ENCODE data around the gene RARB.

Gene RARB

DNA sequence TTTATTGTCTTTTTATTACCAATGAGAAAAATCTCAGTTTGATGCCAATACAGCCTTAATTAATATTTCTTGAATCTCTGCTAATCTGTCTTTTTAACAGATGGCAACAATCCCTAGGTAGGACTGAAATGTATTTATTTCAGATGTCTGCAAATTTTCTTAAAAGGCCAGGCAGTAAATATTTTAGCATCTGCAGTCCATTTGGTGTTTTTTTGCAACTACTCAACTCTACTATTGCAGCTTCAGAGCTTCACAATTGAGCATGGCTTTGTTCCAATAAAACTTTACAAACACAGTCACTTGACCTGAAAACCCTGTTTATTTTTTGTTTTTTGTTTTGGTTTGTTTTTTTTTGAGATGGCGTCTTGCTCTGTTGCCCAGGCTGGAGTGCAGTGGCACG lies 82.7 kb downstream of the RARB start:
- no peak for DNase-seq

DNA sequence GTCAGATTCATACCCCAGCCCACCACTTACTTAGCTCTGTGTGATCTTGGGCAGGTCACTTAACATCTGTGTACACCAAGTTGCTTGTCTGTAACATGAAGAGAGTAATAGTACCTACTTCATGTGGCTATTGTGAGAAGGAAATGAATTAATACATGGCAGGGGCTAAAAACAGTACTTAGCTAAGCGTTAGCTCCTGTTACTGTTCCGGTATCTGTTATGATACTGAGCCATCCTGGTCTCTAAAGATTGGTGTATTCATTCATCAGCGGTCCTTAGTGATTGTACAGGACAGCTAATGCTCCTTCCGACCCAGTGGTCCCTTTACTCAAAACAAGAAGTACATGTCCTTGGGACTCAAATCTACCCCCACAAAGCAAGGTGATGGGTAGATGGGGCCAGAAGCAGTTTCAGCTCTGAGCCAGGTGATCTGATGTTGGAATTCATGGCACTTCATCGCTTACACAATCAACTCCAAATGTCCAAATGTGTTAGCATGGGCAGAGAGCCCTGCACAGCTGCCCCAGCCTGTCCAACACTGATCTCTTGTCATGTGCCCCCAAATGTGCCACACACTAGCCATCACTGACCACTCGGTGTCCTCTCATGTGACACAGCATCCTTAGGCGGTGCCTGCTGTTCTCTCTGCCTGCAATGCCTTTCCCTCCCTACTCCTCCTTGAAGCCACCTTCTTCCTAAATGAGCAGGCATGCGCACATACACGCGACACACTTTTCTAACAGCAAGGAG lies 84.1 kb downstream of the RARB start:
- no peak for DNase-seq

DNA sequence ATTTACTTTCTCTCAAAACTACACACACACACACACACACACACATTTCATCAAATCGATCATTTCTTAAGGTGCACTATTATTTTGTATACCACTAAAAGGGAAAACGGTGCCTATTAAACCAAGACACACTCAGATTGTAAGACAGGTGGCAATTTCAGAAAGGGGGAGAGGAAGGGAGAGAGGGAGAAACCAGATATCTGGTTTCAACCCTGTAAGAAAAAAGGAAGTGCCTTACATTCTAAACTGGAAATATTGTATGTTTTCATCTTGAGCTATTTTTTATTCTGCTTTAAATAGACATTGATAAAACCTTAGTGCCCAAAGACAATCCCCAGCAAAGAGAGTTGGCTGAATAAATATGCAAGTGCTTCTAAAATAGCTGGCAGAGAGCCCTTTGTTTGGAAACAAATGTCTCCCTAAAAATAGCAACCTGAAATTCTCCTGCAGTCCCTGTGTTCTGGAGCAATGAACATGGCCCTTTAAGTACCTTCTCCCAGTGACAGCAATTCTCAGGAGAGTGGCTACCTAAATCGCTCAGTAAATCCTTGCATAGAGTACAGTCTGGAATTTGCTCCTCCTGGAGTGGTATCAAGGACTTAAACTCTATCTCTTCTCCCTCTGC lies 85.7 kb downstream of the RARB start:
- no peak for DNase-seq

DNA sequence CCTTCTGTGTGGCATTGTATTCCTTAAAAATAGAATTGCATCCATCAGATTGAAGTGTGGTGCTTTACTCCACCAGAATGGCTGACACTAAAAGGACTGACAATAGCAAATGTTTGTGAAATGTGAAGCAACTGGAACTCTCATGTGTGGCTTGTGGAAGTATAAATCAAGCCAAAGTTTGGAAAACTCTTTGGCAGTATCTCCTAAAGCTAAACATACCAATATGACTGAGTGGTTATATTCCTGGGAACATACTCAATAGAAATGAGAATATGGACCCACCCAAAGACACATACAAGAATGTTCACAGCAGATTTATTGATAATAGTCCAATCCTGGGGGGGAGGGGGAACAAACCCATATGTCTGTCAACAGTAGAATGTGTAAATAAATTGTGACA lies 87.1 kb downstream of the RARB start:
- DNase-seq: no peak

DNA sequence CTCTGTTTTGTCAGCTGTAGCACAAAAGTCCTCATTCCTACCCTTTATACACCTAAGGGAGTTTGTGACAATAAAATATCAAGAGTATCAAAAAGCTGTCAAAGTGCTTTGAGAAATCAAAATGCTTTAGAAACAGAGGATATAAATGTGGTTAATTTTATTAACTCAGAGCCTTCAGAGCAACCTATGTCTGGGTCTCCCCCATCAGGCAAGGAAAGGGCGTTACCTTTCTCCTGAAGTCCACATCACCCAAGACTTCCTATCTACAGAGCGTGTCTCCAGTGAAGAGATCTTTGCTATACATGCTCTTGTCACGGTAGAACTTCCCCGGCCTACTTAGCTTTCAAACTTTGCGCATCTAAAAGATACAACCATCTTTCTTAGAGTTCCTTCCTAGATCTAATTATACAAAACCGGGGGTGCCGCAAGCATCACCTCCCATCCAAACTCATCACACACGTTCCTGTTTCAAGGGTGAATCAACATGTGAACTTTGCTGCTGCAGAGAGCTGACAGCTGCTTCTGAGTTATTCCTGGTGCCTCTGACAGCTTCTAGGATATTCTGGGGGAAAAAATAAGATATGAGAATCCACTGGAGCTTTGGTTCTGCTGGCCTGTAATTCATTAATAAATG lies 93.0 kb downstream of the RARB start:
- DNase-seq: no peak

DNA sequence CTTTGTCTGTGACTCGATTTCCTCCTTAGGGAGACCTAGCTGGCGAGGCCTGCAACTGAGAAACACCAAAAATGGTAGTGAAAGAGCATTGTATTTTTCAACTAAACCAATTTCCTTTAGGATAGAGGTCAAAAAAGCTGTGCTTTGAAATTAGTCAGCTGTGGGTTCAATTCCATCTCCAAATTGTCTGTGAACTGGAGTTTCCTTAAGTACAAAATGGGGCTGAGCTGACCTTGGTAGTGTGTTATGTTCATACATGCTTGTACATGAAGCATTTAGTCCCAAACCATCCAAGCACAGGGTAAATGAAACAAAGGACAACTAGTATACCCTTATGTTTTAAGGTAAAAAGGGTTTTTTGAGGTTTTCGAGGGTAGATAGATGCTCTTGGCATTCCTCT lies 99.3 kb downstream of the RARB start:
- DNase-seq: no peak

DNA sequence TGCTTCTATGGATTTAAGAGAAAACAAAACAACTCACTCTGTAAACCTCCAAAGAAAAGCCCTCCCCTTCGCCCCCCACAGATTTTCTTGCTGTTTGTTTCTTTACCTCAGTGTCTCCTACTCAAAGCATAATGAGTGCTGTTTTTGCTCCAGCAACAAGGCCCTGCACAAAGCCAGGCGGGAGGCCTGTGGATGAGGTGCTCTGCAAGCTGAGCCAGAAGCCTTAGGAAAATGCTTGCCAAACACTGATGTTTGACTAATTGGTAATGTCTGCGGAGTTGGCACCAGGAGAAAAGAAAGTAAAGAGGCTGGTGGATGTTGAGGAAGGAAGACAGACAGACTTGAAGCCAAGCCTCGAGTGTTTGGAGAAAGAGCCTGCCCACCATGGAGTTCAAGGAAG lies 99.7 kb downstream of the RARB start:
- no peak for DNase-seq

DNA sequence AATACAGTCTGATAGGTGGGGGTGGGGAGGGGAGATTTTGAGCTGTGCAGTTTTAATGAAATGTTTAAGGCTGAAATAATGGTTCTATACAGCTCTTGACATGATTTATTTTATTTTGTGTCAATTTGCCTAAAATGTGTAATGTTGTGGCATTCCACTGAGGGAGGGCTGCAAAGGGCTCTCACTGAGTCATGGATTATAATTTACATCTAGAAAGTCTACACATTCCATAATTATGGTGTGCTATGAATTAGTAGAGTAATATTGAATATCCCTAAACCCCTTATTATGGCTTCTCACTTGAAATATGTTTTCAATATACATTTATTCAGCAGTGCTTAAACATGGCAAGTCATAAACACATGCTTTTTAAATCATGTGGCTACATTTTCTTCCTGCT lies 103.9 kb downstream of the RARB start:
- DNase-seq: no peak

DNA sequence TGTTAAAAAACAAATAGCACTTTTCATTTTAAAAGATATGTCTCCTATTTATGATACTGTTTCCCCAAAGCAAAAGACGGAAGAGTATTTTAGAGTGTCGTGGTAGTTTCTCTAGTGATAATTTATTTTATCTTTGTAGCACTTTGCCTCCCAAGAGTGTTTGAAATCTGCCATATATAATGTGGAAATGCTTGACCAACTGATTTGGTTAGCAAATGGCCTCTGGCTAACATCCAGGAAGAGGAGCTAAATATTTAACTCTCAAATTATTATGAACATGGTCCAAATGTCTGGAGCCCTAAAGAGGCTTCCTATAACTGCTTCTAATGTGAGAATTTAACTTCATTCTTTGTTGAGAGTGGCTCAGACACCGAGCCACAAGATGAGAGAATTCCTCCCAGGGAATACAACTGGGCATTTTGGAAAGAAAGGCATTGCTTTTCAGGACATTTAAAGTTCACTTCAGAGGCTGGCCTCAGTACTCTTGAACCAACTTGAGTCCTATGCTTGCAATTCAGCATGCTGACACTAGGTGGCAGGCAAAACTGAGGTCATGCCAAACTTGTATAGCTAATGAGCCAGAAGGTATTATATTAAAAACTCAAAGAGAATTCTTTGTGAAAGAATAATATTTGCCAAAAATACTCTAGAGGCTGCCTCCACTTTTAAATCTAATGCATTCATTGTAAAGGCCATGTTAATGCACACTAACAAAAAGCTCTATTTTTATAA lies 104.5 kb downstream of the RARB start:
- DNase-seq: no peak

DNA sequence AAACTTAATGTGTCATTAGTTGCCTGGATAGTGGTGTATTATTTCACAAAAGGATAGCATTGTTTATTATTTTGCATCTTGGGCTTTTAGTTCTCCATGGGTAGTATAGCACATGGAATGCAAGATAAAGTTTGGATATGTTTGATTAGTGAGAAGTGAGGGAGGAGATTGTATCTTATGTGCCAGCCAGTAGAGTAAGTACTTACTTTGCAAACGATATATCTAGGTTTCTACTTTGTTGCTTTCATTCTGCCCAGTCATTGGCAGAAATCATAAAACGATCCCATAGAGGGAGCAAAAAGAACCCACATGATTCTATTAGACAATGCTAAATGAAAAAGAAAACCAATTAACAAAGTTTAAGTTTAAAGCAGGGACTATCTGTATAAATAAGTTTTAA lies 105.3 kb downstream of the RARB start:
- DNase-seq: no peak

DNA sequence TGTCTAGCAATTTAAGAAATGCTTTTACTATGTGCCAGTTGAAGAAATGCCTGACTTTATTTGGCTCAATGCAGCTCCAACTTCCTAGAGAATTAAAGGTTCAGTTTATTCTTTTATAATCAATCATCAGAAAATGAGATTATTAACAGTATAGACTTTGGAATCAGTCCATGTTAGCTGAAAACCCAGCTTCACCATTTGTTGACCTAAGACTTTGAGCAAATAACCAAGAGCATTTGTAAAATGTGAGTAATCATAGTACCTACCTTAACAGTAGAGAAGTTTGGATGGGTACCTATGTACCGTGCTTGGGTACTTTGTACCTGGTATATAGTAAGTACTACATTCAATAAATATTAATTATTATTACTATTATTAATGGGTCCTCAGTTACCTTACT lies 105.9 kb downstream of the RARB start:
- DNase-seq: no peak

DNA sequence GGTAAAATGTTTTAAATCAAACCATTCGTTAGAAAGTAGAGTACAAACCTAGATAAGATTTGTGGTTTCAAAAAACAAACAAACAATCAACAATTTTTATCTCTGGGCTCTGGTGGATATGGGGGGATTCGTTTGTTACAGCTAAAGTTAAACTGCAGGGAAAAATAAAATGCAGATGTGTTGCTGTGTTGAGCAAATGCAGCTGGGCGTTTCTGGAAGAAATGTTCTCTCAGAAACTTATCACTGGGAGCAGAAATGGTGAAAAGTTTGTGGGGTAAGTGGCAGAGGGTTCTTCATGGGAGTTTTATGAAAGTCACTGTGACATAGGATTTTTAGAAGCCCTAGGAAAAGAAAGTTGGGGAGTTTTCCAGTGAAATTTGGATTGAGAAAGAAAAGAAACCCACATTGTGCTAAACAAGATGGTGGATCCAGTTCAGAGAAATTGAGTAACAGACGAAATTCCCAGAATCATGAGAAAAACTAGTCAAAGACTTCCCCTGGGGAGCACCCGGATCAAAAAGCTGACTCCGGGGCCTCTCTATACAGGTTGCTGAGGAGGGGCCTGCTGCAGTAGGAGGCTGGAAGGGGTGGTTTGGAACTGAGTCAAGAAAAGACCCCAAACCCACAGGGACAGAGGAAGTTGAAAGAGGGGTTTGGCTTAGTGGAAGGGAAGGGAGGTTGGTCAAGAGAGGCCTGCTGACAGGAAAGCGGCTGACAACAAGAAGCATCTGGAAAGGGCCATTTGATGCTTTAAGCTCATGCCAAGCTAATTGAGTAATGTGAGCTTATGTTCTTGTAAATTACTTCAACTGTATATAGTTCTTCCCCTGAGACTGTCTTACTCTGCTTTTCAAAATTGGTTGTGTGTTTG lies 108.7 kb downstream of the RARB start:
- DNase-seq: no peak

DNA sequence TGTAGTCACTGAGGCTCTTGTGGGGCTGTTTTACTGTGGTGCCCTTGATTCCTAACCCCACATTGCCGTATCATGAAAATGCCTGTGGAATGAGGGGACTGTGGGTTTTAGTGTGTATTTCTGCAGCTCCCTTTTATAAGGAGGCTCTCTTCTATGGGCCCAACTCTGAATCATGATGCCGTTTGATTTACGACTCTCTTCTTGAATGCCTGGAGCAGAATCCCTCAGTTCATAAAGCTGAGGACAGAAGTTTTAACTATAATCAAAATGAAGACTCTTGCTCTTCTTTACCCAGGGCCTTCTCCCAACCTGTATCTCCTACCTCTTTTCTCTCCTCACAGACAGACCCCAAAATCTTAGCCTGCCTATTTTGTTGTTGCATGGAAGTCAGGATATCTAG lies 109.5 kb downstream of the RARB start:
- DNase-seq: no peak

DNA sequence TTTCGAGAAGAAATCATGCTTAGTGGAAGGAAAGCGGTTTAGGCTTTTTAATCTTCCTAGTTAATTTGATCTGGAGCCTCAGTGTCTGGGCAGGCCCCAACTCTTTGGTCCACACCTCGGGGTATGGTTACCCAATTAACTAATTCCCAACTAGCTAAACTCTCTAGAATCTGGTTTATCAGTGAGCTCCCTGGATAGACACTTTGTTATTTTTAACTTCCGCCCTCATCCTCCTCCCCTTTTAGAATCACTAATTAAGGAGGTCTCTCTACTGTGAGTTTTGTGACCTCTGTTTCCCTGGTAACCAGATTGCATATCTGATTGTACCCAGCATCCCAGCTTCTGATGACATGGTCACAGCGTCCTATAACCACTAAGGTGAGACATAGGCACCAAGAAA lies 112.2 kb downstream of the RARB start:
- no peak for DNase-seq

DNA sequence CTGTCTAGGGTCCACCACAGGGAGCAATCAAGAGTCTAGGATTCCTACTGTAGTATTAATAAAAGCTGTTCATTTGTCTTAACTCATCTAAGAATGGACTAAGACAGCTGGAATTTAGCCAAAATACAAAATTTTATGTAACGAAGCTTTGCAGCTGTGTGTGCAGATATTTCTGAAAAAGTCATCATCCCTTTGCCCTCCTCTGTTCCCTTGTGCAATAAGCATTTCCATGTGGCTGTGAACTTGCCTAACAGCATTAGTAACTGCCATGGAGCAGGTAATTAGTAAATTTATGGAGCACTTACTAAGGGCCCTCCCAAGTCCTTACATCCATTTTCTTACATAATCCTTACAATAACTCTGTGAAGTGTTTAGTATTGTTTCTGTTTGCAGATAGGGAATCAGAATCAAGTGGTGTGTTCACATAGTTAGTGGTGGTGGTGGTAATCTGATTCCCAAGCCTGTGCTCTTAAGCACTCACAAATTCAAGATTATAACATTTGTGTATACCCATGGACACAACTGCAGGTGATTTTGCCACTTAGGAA lies 114.5 kb downstream of the RARB start:
- DNase-seq: no peak

DNA sequence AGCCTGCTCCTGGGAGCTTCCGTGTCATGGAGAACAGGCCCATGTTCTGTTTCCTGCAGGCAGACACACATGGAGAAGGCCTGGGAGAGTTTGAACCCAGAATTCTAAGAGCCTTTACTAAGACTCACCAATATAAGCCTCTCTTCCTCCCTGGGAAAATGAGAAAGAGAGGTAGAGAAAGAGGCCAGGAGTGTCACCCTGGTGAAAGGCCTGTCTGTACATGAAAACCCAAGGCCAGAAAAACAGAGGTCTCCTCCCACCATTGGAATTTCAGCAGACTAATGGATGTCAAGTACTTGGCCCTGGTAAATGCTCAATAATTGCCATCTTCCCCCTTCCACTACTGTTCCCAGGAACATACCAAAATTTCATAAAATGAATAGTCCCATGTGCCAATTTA lies 119.0 kb downstream of the RARB start:
- no peak for DNase-seq

DNA sequence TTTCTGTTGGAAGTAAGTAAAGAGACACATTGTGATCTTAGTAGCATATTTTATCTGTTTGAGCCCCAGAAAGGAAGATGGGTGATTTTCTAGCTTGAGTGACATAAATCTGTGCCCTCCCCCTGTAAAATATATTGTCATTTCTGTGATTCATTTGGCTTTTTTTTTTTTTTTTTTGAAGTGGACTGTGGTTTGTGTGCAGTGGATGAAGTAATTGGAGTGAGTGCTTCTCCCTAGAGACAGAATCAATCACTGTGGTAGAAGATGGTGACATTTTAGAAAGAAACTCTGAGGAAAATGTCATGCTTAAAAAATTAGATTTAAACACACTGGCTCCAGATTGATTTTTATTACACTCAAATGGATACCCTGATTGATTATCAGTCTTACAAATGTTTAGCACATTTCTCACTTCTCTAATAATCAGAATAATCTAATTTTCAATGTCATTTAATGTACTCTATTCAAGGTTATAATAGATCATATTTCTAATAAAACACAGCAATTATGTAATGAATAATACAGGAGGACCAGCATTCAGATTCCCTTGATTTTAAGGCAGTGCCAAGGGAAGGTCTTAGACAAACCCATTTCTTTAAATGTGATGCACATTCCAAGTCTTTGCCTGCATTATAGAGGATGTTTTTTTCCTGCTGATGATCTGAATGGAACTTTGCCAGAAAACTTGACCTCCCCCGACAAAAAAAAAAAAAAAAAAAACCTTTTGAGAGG lies 120.0 kb downstream of the RARB start:
- no peak for DNase-seq

DNA sequence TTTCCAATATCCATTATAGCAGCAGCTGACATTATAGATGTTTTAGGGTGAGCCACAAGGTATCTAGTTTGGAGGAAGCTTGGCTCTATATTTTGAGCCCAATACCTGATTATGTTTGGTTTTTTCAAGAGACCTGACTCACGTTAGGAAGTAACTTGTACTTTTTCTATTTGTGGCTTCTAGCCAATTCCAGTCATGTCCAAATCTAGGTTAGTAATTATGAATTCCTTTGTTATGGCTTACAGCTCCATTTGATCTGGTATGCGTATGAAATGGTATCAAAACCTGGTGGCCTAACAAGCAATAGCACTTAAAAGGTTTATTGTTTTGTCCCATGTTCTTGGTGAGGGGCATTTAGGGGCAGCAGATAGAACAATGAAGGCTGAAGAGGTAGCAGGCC lies 120.8 kb downstream of the RARB start:
- DNase-seq: no peak

DNA sequence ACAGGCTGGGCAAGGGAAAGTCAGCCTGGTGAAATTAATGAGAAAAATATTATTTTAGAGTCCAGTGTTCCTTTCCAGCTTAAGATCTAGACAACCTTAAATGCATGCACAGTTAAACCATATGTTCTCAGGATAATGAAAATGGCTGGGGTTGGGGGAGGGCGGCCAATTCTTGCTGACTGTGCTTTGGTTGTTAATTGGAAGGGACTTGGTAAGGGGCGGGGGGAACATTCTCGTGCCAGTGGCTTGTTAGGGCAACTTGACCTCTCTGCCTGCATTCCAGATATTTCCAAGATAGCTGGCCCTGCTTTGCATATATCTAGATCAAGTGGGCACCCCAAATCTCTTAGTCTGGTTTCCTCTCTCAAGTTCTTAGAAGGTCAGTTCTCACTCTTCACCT lies 124.2 kb downstream of the RARB start:
- DNase-seq: no peak

DNA sequence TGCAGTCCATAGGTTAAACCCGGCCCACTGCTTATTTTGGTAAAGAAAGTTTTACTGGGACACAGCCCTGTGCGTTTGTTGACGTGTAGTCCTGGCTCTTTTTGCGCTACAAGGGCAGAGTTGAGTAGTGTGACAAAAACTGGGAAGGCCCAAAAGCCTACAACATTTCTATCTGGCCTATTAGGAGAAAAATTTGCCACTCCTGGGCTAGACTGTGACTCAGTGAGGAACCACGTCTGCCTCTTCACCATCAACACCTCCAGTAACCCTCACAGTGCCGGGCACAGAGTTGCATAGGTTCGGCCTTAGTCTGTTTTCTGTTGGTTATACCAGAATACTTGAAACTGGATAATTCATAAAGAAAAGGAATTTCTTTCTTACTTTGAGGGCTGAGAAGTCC lies 126.3 kb downstream of the RARB start:
- no peak for DNase-seq

DNA sequence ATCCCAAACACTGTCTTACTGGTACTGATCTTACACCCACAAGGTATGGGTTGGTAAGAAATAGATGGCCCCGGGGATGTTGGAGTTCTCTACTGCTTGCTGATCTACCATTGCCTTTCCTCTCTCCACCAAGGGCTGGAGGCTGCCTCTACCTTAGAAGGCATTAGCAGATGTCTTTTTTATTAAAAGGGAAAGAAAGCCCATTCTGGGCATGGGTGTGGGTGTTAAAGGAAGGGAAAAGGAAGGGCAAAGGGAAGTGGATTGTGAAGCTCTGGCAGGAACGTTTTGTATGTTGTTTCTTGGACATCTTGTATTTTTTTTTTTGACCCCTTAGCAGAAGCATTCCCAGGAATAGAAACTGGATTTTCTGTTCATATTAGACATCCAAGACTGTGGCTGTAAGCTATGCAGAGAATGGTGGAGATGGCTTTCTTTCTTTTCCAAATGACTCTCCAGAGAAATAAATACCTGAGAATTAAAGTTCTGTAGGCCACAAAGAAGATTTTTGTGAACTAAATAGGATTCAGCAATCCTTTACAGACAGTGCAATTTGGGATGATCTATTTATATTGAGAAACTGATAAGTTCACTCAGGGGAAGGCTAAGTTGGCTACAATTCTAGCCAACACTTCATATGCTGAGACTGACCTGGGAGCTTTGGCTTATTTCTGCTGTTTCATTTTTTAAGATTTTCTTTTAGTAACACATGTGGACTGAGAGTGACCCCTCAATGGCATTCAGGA lies 127.8 kb downstream of the RARB start:
- no peak for DNase-seq
